Left lobe of liver (tissue), 2 donors: ENCODE data around the gene C10orf105. TPM values are rescaled to one million over a fixed set of nuclear protein-coding genes. Genes with fewer than 3 reads are reported as not detected.

Source experiments
- ATAC-seq: fragments of 200-7000 bp; cut with Tn5 transposase; one replicate; pipeline ENCODE4 v1.9.1; 2020; ENCODE audit warnings: mild to moderate bottlenecking, moderate library complexity
- DNase-seq: peaks from one replicate; pipeline ENCODE4 v3.0.0-alpha.2; 2020; ENCODE audit warnings: low spot score
- total RNA-seq: library from RNA; stranded (reverse); gene quantifications from one replicate; pipeline ENCODE4 v1.2.1, GENCODE V29; 2021
- donor health status: DM: no; HTN: no; CAD: no; lungs with moderate emphysema.
- donor health status: DM: no; HTN: yes; CAD: no.

C10orf105 gene
- total RNA-seq, 1 donor from 2014 or later, result not detected

DNA sequence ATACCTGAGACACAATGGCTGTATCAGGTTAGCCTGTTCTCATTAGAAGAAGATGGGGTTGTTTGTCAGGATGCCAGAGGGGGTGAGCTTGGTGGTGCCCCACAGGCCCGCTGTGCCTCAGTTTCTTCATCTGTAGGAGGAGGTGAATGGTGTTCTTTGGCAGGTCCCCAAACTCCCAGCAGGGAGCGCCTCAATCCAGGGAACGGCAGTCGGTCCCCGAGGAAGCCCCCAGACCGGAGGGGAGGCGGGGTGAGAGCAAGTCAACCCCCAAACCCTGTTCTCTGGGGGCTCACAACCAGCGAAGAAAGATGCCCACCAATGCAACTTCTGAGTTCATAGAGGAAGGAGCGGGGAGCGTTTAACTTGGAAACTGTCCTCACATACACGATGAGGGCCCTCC is 16.0 kb downstream of the C10orf105 start:
- no peak for ATAC-seq

DNA sequence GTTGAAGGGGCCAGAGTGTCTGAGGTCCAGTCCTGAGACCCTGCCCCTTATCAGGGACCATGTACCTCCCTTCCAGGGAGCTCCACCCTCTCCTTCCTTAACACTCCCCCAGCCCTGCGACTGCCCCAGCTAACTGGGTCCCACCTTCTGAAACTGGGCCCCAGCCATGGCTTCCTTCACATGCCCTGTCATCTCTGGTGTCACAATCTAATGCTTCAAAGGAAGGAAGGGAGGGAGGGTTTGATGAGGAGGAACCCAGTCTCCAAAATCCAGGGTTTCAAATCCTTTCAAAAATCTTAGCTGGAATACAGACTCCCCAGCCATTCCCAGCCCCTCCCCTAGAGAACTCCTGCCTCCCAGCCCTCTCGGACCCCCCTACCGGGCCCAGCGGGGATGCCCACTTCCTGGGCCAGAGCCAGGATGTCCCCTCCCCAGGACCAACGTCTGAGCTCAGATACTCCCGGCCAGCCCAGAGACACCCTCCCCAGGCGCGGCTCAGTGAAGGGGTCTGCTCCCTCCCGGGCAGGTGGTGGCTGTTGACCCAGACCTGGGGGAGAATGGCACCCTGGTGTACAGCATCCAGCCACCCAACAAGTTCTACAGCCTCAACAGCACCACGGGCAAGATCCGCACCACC is 18.0 kb downstream of the C10orf105 start:
- DNase-seq (no peak), ATAC-seq (no peak)

More for the DNA sequence above, 16.0 kb downstream of the C10orf105 start:
- DNase-seq, result no peak

DNA sequence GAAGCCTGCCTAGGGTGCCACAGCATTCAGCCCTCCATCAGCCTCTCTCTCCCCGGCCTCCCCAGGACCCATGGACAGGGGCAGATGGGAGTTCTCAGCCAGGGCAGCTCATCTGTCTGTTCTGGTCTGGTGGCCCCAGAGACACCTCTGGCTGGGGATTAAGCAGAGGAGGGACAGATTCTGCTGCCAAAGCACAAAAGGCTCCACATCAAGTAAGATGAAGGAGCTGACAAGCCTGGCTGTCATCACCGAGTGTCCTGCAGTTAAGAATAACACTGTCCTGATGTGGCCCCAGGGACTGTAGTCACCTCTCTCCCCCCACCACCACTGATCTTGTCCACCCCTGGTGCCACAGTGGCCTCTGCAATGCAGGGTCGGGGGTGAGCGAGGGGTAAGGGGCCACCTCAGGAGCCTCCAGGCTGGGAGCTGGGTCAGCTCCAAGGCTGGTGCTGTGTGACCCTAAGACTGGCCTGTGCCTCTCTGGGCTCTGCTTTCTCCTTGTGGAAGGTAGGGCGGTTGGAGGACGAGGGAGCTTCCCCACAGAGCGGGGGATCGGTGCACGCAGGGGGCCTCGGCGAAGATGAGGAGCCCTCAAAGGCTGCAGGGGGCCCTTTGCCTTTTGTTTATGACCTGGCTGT is 18.7 kb downstream of the C10orf105 start:
- DNase-seq, result no peak

DNA sequence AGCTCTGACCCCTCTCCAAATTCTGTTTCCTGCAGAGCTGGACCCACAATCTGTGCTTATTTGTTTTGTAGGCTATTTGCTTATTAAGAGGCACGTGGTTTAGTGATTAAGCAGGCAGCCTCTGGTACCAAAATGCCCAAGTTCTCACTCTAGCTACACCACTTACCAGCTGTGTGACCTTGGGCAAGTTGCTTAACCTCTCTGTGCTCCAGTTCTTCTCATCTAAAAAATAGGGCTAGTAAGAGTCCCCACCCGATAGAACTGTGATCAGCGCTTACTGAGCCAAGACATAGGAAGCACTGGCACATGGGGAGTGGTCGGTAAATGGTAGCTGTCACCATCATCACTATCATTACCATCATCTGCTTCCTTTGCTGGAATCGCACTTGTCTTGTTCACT is 20.8 kb downstream of the C10orf105 start:
- DNase-seq (no peak), ATAC-seq (no peak)

More for the DNA sequence above, 18.7 kb downstream of the C10orf105 start:
- ATAC-seq, result no peak

DNA sequence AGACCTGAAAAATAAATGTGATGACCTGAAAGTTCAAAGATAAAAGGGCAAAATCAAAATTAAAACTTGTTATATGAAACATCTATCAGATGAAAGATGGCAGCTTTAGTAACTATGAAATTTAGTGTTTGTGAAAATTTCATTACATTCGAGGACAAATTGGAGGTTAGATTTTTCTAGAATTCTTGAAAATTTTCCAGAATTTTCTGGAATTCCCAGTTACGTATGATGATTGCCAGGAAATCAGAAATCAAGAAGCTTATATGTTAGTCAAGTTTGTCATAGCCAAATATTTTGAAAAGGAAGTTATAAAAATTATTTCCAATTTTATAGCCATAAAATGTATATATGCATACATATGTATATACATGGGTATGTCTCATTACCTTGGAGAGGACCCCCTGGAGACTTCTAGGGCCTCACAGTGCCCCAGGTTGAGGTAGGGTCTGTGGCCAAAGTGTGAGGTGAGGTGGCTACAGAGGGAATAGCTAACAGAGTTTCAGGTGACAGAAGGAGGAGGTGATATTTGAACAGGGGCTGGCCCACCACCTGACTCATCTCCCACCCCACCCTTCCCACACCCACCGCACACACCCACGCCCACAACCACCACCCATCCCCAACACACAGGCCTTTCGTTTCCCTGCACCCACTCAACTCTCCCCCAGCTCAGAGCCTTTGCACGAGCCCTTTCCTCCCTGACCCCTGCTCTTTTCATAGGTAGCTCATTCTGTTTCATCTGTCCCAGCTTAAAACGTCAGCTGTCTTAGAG is 21.5 kb downstream of the C10orf105 start:
- ATAC-seq, result no peak
- no peak for DNase-seq

DNA sequence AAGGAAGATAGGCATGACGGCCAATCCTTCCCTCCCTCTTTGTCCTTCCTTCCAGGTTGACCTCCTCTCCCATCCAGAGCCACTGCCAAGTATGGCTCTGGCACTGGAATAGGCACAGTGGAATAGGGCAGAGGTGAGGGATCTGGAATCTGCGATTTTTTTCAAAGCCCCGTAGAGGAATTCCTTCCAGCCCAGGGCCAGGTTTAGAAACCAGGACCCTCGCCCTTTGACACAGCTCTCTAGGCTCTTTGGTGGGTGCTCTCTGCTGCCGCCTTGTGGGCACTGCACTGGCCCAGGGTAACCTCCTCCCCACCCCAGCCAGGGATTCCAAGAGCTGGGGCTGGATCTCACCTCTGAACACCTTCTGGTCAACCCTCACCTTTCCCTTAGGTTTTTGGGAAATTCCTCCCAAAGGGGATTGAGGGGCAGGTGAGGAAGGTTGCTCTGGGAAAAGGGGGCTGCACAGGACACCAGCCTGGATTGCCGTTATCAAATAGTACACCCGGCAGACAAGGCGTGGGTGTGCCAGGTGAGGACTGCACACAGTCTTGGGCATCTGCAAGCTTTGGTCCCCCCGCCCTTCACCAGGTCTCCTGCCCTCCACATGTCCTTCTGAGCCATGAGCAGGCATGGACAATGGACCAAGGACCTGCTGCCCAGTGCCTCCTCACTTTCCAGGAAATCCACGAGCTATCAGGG is 22.8 kb downstream of the C10orf105 start:
- peak; percentile 81 for ATAC-seq
- DNase-seq, result peak; percentile 63

DNA sequence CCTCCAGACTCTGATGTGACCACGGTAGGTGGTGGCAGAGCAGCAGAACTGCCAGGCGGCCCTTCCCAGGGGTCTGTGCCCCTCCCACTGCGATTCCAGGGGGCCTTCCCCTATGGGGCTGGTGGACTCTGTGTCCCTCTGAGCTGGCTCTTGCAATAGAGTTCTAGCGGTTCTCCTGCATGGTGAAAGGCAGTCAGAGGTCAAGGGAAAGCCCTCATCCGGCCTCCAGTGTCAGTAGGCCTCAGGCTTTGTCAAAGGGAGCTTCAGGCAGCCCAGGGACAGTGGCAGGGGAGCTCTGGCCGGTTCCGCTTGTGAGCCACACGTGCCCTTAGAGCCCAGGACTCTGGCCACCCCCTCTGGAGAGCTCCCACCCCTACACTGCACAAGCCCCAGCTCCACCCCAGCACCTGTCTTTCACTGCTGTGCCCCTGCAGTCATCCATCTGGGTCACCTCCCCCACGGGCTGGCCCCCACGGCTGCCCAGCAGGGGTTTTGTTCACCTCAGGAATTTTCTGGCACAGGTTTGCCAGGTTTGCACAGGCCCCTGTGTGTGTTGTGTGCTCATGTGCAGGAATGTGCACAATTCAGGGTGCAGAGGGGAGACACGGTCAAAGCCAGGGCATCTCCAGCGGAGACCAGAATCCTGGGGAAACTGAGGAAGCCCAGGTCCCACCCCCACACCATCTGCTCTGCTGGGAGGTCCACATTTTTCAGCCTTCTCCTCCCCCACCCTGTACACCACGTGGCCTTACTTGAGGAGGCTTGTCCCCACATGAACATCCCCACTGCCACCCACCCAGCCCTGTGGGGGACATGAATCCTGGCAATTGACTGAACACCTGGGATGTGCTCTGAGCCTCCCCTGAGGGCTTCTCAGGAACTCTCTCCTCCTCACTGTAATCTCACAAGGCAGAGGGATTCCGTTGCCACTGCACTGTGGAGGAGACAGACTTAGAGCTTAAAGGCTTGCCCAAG is 23.8 kb downstream of the C10orf105 start:
- ATAC-seq, result peak; percentile 36
- DNase-seq, result no peak

DNA sequence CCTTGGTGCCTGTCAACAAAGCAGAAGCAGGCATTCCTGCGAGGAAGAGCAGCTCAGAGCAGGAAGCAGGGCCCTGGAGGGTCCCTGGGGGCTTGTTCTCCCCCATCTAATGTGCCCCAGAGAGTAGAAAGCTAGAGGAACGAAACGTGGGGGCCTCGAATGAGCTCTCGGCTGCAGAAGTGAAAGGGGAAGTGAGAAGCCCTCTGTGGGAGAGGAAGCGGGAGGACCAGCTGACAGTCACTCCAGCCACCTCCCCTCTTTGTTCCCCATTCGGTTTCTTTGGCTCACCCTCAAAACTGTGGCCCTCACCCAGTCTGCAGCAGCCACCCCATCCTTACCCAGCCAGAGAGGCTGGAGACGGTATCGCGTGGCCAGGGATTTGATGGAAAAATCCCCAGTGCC is 25.0 kb downstream of the C10orf105 start:
- DNase-seq (no peak), ATAC-seq (peak; percentile 41)

DNA sequence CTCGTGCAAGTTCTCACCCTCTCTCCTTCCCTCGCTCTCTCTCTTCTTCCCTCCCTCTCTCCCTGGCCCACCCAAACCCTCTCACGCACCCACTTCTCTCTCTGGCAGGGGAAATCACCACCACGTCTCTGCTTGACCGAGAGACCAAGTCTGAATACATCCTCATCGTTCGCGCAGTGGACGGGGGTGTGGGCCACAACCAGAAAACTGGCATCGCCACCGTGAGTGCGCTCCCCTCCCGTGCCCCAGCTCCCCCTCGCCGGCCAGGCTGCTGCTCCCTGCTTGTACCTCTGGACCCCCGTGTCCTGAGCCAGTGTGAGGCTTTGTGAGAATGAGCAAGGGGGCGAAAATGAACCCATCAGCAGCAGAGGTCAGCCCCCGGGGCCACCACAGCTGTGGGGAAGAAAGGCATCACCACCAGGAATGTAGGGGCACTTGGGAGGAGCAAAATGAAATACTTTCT is 25.5 kb downstream of the C10orf105 start:
- ATAC-seq (no peak), DNase-seq (no peak)

DNA sequence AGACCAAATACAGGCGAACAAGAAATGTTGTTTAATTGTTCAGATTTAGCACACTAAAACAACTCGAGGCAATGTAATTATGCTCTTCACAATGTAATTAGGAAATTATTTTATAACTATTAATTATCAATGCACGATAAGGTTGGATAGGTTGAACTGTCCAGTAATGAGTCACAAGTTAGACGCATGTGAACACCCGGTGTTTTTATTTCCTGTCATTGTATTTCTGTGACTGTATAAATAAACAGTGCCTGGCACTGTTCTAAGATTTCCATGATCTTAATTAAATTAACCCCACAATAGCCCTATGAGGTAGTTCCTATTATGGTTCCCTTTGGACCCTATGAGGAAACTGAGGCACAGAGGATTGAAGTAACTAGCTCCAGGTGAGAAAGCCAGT is 26.2 kb downstream of the C10orf105 start:
- DNase-seq (no peak), ATAC-seq (no peak)

DNA sequence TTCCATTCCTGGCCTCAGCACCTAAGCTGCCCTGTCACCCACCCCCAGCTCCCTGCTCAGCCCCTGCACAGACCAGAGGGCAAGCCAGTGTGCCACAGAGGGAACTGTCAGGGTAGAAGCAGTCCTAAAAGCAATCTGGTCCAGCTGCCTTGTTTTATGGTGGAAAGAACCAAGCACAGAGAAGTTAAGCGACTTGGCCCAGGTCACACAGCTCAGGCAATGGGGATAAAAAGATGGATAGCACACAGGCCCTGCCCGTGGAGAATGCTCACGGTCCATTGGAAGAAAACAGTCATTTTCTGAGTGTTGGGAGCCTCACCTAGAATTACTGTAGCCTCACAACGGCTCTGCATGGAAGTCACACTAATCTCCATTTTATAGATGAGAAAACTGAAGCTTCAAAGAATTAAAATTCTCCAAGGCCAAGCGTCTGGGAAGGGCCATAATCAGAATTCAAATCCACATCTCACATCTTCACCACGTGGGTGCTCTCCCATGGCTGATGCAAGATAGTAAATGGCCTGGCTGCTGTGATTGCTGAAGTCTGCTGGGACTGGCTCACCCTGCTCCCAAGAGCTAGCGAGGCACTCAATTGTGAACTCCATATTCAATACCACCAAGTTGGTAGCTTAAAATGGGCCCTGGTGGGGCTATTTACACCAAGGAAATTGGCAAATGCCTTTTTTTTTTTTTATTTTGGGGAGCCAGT is 26.8 kb downstream of the C10orf105 start:
- no peak for ATAC-seq
- DNase-seq, result no peak

DNA sequence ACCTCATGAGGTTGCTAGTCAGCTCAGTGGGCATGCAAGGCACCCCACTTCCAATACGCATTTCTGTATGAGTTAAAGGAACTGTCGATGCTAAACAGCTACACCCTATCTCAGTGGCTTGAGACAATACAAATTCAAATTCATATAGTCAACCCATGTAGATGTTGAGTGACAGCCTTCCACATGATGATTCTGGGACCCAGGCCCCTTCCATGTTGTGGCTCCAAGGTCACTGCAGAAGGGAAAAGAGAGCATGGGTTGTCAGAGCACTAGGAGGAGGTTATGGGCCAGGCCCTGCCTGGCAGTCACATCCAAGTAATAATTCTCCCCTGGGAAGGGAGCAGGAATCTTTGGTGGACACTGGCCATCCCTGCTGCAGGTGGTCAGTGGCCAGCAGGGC is 28.2 kb downstream of the C10orf105 start:
- DNase-seq (no peak), ATAC-seq (no peak)

DNA sequence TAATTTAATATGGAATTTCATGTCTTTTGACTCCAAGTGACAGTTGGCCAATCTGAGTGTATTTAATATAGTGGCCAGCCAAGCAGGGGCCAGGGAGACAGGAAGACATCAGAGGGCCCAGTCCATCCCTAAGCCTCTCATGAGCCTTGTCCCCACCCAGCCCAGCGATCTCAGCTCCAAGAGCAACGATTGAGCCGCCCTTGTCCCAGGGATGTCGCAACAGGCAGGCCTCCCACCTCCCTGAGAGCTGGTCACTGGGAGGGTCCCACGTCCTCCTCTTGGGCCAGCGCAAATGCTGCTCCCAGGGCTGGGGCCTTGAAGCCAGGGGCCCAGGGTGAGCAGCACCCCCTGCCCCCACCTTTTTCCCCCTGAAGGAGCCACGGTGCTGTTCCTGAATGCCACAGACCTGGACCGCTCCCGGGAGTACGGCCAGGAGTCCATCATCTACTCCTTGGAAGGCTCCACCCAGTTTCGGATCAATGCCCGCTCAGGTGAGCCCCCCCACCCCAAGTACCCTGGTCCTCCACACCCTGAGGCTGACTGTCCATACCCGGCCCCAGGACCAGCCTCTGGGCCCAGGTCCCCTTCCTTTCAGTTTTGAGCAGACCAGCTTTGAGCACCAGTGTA is 29.4 kb downstream of the C10orf105 start:
- no peak for DNase-seq
- ATAC-seq, result no peak

DNA sequence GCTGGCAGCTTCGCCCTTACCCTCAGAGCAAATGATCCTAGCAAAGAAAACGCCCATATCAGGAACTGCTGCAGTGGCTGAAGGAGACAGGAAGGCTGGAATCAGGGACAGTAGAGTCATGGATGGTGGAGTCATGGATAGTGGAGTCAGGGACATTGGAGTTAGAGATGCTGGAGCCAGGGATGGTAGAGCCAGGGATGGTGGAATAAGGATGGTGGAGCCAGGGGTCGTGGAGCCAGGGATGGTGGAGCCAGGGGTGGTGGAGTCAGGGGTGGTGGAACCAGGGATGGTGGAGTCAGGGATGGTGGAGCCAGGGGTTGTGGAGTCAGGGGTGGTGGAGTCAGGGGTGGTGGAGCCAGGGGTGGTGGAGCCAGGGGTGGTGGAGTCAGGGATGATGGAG is 31.3 kb downstream of the C10orf105 start:
- no peak for ATAC-seq

DNA sequence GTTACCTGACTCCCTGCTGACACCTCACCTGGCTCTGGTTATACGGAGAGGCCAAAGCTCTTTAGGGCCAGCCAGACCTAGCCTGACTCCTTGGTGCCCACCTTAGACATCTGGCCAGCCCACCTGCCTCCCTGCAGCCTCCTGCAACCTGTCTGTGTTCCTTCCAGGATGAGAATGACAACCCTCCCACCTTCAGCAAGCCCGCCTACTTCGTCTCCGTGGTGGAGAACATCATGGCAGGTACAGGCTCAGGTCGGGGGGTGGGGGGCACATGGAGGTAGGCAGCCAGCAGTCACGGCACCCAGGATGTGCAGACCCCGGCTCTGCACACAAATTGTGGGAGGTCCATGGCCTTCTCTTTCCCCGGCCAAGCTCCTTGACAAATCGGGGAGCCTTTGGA is 32.1 kb downstream of the C10orf105 start:
- no peak for ATAC-seq

More for the DNA sequence above, 31.3 kb downstream of the C10orf105 start:
- DNase-seq, result no peak

DNA sequence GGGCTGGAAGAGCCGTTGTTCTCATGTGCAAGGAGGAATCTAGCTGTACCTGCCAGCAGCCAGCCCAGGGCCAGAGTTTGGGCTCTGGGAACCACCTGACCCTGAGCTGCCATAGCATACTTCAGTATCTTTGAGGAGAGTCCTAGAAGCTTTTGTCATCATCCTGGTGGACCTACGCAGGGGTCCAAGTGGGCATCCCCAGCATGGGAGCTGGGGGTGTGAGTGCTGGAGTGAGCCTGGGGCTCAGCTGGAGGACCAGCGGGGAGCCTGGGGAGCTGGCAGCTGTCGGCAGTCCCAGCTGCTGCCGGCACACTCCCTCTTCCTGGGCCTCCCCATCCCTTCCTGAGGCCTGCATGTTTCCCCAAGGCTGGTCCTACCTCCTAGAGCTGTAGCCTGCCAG is 32.5 kb downstream of the C10orf105 start:
- ATAC-seq (no peak), DNase-seq (no peak)

More for the DNA sequence above, 32.1 kb downstream of the C10orf105 start:
- no peak for DNase-seq

DNA sequence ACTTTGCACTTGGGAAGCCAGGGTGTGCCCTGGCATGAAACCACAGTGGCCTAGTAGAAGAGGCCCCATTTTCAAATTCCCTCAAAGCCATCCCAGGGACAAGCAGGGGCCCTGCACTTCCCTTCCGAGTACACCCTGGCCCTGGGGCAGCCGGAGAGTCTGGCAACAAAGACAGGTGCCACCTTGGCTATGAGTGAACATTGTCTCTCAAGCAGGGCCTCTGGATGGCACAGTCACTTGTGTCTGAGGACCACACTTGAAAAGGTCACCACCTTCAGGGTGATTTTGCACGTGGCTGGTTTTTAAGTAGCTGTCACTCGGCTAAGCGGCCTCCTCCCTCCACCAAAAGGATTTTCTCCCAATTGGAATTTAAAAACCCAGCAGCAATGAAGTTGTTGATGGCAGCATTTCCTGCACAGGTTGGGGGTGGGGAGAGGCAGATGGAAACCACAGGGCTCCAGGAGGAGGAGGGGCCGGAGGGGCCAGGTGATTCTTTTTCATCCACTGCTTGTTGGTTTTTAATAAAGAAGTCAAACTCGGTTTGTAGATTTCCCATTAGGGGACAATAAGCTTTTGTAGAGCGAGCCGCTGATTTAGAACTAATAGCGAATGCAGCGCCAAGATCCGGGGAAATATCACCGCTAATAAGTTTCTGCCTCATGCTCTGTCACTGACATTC is 33.9 kb downstream of the C10orf105 start:
- ATAC-seq (no peak), DNase-seq (no peak)
